DMS114 treated with DMSO at 0.1 percent for 48 hours (cell line): ENCODE results near the gene TMEM185B.
"Not testable (repeated sequence)": the region's sequence is repeated elsewhere in the genome, so short reads cannot be mapped to it uniquely, and the experiment has no call there.

Experiments used
- DNase-seq: peaks from one replicate; lab custom pipeline; 2025; ENCODE audit not compliant: unreplicated experiment; lab: John Stamatoyannopoulos, UW

The TMEM185B gene

DNA sequence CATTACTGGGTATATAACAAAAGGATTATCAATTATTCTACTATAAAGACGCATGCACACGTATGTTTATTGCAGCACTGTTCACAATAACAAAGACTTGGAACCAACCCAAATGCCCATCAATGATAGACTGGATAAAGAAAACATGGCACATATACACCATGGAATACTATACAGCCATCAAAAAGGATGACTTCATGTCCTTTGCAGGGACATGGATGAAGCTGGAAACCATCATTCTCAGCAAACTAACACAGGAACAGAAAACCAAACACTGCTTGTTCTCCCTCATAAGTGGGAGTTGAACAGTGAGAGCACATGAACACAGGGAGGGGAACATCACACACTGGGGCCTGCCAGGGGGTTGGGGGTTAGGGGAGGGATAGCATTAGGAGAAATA, 12.0 kb upstream of the TMEM185B start:
- DNase-seq, result not testable (repeated sequence)

GRCh38 chr2:120233292-120233691, 10.1 kb upstream of the TMEM185B start:
- DNase-seq, result no peak

GRCh38 chr2:120231974-120232635, 8.9 kb upstream of the TMEM185B start:
- DNase-seq, result no peak

GRCh38 chr2:120231564-120231973, 8.4 kb upstream of the TMEM185B start:
- DNase-seq, result no peak

GRCh38 chr2:120230515-120231471, 7.6 kb upstream of the TMEM185B start:
- DNase-seq, result no peak

DNA sequence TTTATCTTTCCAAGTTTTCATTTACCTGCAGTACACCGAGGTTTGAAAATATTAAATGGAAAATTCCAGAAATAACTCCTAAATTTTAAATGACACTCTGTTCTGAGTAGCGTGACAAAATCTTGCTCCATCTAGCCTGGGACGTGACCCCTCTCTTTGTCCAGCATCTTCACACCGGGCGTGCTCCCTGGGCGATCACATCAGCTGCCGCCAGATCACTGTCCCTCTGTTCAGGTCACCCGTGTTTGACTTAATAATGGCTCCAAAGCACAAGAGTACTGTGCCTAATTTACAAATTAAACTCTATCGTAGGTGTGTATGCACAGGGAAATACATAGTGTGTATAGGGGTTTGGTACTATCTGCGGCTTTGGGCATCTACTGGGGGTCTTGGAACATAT, 6.1 kb upstream of the TMEM185B start:
- DNase-seq, result no peak

DNA sequence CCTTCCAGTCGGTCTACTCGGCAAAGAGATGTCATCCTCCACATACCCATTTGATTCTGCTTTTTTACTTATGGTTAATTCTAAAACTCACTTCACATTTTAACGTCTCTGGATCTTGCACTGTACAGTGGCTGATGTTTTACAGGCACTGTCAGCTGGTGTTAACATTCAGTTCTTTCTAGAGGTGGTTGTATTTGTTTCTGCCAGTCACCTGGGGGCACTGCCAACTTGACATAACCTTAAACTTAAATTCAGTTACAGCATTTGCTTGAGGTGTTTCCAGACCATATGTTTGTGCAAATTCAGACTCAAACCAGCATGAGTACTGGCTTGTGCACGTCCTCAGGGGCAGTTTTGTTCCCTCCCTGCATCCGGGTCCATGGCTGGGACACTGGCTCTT, 5.3 kb upstream of the TMEM185B start:
- DNase-seq, result no peak

- no peak for DNase-seq
These were observed 4.2 kb upstream of the TMEM185B start for GRCh38 chr2:120227111-120227991.

DNA sequence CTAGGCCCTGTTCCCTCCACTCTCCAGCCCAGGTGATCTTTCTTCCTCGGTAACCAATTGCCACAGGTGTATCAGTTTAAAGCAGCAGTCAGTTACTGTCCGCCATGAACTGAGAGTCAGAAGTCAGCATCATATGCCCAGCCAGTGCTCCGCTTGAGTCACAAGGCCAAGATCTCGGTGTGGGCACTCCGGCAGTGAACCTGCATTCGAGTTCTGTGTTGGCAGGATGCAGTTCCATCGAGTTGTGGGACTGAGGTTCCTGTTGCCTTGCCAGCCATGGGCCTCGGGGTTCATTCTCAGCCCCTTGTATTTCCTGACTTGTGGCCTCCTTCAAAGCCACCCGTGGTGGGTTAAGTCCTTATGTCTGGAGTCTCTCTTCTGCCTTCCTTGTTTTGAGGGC, 3.1 kb upstream of the TMEM185B start:
- DNase-seq, result no peak

- DNase-seq, result no peak
These were observed 2.4 kb upstream of the TMEM185B start for GRCh38 chr2:120225549-120226065.

DNA sequence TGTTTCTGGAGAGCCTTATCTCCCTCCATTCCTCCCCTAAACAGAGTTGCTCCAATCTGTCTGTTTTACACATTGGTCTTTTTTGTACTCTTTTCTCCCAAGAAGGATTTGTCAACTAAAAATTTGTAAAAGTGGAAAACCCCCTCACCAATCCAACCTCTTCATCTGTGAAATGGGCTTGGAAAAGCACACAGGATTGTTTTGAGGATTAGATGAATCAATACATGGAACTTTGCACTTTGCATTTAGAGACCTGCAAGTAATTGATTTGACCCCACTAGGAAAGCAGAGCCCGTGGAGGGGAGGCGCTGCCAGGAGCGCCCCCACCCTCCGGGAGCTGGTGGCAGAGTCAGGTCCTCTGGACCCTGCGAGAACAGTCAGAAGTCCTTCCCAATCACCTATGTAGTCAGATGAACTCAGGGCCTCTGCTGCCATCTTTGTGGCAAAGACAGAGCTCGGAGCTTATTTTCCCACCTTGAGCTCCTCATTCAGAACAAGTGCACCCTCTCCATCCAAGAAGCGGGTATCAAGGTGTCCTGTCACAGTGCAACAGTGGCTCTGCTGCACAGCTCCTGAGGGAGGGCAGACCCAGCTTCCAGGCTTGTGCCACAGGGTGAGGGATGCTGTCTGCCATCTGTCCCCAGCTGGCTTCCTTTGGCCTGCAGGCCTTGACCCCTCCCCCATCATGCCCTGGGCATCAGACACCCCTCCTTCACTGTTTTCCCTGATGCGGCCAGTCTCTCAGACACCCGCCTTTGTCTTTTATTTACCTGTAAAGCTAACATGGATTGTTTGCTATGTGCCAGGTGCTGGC, 1.7 kb upstream of the TMEM185B start:
- no peak for DNase-seq

GRCh38 chr2:120224256-120224655, 1.1 kb upstream of the TMEM185B start:
- no peak for DNase-seq

DNA sequence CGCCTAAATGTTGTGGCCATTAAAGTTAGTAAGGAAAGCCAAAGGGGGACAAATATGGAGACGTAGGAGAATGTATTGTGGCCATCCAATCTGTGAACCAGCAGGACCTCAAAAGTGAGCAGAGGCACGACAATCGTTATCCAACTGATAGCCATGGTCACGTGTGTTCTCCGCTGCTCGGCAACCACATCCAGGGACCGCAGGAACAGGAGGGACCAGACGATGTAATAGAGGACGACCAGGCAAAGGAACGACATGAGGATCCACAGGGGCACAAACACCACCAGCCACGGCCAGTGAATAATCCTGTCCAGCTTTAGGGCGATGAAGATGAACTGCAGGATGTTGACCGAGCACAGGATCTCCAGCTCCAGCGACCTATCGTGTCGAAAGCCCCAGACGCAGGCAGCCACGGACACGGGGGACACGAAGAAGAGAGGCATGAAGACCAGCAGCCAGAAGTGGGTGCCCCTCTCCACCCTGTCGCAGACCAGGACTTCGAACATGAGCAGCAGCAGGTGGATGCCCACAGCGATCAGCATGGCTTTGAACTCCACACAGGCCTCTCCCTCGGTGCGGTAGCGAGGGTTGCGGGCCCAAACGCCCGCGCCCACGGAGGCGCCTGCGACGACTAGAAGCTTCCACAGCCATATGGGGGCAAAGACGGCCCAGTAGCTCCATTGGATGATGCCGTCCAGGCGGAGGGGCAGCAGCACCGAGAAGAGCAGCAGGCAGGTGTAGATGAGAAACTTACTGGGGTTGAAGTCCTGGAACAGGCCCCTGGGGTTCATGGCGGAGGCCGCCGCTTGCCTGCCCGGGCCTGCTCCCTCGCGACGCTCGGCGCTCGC, 790 bp downstream of the TMEM185B start:
- DNase-seq, result no peak

- no peak for DNase-seq
These were observed 1.6 kb downstream of the TMEM185B start for GRCh38 chr2:120221616-120222015.

- no peak for DNase-seq
These were observed 2.4 kb downstream of the TMEM185B start for GRCh38 chr2:120220756-120221155.

- no peak for DNase-seq
These were observed 3.4 kb downstream of the TMEM185B start for GRCh38 chr2:120219766-120220165.

DNA sequence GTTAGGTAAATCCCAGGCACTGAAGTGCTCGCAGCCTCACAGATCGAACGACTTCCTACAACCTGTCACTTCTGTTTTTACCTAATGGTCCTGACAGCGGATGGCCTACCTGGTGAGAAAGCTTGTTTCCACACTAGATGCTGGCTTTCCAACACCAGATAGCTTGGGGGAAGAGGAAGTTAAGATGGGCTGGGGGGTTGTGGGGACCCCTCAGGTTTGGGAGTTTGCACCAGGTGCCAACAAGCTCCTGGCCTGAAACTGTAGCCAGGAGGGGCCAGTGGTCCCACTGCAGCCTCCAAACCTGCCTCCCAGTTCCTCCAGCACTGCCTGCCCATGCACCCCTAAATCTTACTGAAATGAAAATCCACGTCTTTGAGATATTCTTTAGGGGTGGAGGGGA, 3.9 kb downstream of the TMEM185B start:
- no peak for DNase-seq

DNA sequence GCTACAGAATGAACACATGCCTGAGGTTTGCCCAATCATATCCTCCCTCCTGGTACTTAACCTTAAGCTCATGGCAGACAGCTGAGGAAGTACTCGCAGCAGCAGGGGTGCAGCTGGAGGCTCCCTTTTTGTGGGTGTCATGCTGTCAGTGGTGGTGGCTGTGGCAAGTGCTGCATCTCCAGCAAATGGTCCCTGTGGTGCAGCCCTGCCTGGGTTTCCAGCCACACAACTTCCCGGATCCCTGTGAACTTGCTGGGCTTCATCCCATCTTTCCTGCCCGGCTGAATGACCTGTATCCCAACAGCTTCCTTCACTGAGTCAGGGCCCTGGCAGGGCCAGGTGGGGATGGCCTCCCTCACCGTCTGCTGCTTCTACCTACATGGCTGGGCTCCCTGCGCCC, 5.0 kb downstream of the TMEM185B start:
- DNase-seq, result no peak

DNA sequence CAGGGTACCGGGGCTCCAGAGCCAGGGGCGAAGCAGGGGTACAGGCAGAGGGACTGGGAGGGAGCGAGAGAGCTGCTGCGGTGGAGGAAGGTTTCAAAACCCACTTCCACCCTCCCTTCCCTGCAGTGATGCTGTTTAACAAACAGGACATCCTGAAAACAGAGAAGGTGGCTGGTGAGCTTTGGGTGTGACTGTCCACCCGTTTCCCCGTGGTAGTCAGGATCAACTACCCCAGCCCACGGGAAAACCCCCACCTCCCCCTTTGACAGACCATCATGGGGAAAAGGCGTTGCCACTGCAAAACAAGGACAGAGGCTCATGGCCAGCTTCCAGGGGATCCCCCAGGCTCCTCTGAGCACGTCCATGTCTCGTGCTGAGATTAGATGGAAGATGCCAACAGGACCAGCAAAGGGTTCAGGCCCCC, 12.9 kb downstream of the TMEM185B start:
- no peak for DNase-seq
